ENCODE data around the gene GGACT.

Gene GGACT

DNA sequence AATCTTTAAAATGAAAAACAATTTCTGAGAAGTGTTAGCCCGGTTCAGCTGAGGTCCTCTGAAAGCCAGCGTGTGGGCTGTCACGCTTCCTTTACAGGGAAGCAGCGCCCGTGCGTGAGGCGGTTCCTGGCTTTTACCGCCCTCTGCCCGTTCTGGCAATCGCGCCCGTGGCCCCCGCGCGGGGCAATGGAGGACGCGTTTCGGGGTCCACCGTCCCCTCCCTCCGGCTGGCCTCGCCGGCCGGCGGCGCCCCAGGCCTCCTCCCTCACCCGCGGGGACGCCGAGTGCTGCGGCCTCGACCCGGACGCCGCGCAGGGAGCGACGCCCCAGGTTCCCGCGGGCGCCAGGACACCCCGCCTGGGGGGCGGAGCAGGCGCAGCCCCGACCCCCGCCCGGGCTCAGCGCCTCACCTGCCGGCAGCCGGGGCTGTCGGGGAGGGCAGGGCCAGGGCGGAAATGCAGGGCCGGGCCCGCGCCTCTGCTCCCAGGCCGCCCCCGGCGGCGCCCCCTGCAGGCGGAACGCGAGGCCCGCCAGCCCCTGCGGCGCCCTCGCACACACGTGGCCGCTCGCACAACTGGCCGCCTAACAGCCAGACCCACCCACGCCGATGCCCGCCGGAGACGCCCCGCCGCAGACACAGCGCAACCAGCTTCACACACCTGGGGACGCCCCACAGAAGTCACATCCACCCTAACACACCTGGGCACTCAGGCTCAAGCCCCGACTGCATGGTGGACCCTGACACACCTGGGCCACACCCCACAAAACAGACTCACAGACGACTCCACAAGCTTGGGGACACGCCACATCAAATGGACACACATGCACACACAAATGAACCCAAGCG lies at the start of gene GGACT:
Gene GGACT (minus strand): TSS at position 459 of the 847 bp plus-strand sequence. CDS start 56,198 bp downstream, outside the sequence.
- POLR2A ChIA-PET = no interaction called here
- TF ChIP-seq, protein P1, sequence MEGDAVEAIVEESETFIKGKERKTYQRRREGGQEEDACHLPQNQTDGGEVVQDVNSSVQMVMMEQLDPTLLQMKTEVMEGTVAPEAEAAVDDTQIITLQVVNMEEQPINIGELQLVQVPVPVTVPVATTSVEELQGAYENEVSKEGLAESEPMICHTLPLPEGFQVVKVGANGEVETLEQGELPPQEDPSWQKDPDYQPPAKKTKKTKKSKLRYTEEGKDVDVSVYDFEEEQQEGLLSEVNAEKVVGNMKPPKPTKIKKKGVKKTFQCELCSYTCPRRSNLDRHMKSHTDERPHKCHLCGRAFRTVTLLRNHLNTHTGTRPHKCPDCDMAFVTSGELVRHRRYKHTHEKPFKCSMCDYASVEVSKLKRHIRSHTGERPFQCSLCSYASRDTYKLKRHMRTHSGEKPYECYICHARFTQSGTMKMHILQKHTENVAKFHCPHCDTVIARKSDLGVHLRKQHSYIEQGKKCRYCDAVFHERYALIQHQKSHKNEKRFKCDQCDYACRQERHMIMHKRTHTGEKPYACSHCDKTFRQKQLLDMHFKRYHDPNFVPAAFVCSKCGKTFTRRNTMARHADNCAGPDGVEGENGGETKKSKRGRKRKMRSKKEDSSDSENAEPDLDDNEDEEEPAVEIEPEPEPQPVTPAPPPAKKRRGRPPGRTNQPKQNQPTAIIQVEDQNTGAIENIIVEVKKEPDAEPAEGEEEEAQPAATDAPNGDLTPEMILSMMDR (IDR thresholded peaks at IDR 0.05; ENCODE audit: insufficient read depth, low read length, missing control alignments) = peak; percentile 69
- CTCF ChIA-PET = interaction anchor here (0.7 to 5.9 kb wide), 21 partner anchors 8 to 943 kb away, joined by 3 to 56 read pairs (median 4); no protein-coding TSS in a partner anchor

DNA sequence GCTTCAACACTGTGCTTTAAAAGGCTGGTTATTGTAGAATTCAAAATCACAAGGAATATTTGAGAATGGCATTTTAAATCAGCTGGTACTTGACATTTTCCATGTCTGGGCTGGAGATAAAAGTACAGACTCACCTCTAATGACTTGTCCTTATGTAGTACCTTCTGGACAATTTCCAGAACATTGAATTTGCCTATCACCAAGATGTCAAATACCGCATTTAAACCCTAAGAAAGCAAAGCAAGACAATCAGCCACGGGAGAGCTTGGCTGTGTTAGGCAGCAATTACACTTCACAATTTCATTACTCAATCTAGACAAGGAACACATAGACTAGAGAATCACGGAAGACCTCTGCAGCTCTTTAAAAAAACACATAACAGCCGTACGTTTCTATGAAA lies 49.2 kb upstream of the GGACT start:
- H3K4me3 ChIP-seq (ENCODE audit: low read depth, low read length) = no peak overlapping the region
- TF ChIP-seq, protein P1 (IDR thresholded peaks at IDR 0.05; ENCODE audit: insufficient read depth, low read length, missing control alignments) = no peak
- ChIA-PET CTCF (interaction anchor here (1.6 kb wide), 1 partner anchor 9 kb away, joined by 9 read pairs; no protein-coding TSS in a partner anchor), POLR2A (no interaction called here)
- no peak for DNase-seq (ENCODE audit: low read depth, low spot score)

More for the DNA sequence above, at the start of gene GGACT:
- DNase-seq (ENCODE audit: low read depth, low spot score) = no peak
- H3K4me3 ChIP-seq (ENCODE audit: low read depth, low read length) = peak within 1 kb of the TSS; percentile 68

DNA sequence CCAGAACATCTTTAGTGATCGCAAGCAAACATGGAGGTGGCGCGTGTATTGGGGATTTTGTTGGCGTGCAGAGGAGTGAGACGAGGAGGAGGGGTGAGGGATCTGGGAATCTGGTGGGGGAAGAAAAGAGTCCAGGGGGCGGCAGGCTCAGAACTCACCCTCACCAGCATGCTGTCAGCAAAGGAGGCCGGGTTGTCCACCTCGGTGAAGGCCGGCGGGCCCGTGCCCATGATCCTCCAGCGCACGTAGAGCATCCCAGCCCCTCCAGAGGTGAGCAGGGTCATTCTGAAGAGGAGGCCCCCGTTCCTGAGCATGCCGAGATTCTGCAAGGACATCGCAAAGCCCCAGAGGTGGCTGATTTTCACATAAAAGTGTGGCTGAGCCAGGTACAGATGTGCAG lies 48.8 kb upstream of the GGACT start:
- DNase-seq (ENCODE audit: low read depth, low spot score) = no peak
- POLR2A ChIA-PET = interaction anchor here (0.5 kb wide), 1 partner anchor 1188 kb away, joined by 3 read pairs; no protein-coding TSS in a partner anchor
- TF ChIP-seq, protein P1 (IDR thresholded peaks at IDR 0.05; ENCODE audit: insufficient read depth, low read length, missing control alignments) = no peak
- no peak overlapping the region for H3K4me3 ChIP-seq (ENCODE audit: low read depth, low read length)
- CTCF ChIA-PET = interaction anchor here (1.6 kb wide), 1 partner anchor 9 kb away, joined by 9 read pairs; no protein-coding TSS in a partner anchor

DNA sequence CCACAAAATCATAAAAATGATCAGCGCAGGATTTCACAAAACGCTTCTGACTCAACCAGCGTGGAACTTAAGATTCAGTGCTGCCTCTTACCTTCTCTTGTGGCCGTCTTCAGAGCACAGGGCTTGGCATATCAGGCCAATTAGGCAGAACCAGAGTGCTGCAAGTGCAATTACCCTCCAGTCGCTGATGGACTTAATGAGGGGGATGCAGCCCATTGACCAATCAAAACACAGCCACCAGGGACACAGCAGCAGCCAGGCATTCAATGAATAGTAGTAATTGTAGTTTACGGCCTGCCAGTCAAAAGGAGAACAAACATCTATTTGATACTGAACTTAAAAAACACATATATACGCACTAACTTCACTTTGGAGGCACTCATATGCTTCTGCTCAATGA lies 47.9 kb upstream of the GGACT start:
- no peak for DNase-seq (ENCODE audit: low read depth, low spot score)
- H3K4me3 ChIP-seq (ENCODE audit: low read depth, low read length) = no peak overlapping the region
- POLR2A ChIA-PET = no interaction called here
- CTCF ChIA-PET = interaction anchor here (1.0 kb wide), 1 partner anchor 9 kb away, joined by 3 read pairs; no protein-coding TSS in a partner anchor
- TF ChIP-seq, protein P1 (IDR thresholded peaks at IDR 0.05; ENCODE audit: insufficient read depth, low read length, missing control alignments) = no peak

DNA sequence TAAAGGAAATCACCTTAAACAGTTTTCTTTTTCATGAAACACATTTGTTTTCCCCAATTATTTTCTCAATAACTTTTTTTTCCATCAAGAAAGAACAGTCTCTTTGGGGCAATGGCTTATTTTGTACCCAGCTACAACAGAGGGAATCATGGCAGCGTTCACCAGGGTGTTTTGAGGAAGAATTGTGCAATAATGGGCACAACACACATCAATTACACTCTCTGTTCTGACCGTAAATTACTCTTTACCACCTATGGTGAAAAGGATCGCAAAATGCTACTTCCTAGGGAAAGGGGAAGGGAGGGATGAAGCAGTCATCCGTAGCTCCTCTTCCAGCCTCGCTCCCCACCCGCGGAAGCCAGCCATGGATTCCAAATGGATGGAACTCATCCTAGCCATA lies 47.4 kb upstream of the GGACT start:
- no peak for DNase-seq (ENCODE audit: low read depth, low spot score)
- H3K4me3 ChIP-seq (ENCODE audit: low read depth, low read length) = no peak overlapping the region
- POLR2A ChIA-PET = no interaction called here
- TF ChIP-seq, protein P1 (IDR thresholded peaks at IDR 0.05; ENCODE audit: insufficient read depth, low read length, missing control alignments) = no peak
- CTCF ChIA-PET = interaction anchor here (1.0 kb wide), 1 partner anchor 9 kb away, joined by 3 read pairs; no protein-coding TSS in a partner anchor

DNA sequence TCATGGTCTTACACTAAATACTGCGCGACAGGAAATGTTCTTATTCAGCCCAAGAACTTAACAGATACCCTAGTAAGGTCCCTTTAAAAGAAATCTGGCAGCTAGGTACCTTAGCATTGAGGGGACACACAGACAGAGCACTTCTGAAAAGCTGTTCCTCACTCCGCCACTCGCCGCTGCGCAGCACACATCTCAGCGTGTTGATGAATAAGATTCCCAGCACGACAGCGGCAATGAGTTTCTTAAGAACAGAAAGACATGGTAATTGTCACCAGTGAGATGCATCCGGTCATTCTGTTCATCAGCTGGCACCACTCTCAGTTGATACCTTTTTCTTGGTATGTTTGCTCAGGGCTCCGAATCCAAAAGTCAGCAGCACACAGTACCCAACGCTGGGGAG lies 46.1 kb upstream of the GGACT start:
- POLR2A ChIA-PET = no interaction called here
- H3K4me3 ChIP-seq (ENCODE audit: low read depth, low read length) = no peak overlapping the region
- DNase-seq (ENCODE audit: low read depth, low spot score) = no peak
- TF ChIP-seq, protein P1 (IDR thresholded peaks at IDR 0.05; ENCODE audit: insufficient read depth, low read length, missing control alignments) = no peak
- CTCF ChIA-PET = interaction anchor here (1.1 kb wide), 1 partner anchor 12 kb away, joined by 5 read pairs; no protein-coding TSS in a partner anchor

All from AG04449 (cell line).